HCEC 1CT (cell line): Measurements from ENCODE around the gene LY6G5B.
A peak's percentile ranks its signal among the peaks of the same experiment; 100 is the strongest.

Source experiments
- DNase-seq: peaks from one replicate; pipeline ENCODE4 v3.0.0-alpha.2; 2017

The LY6G5B gene, protein sequence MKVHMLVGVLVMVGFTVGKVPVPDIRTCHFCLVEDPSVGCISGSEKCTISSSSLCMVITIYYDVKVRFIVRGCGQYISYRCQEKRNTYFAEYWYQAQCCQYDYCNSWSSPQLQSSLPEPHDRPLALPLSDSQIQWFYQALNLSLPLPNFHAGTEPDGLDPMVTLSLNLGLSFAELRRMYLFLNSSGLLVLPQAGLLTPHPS

DNA sequence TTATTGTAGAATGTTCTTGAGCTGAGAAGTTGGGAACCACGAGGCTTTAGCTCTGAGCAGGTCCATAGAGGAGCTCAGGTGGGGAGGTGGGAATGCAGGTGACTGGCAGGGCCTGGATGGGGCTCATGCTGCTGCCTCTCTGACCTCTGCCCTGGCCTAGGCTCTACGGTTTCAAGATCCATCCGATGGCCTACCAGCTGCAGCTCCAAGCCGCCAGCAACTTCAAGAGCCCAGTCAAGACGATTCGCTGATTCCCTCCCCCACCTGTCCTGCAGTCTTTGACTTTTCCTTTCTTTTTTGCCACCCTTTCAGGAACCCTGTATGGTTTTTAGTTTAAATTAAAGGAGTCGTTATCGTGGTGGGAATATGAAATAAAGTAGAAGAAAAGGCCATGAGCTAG lies at the start of gene LY6G5B:
LY6G5B (plus strand) TSS at position 301 of the 400 bp plus-strand sequence. CDS start 975 bp downstream, outside the sequence.
- no peak for DNase-seq

DNA sequence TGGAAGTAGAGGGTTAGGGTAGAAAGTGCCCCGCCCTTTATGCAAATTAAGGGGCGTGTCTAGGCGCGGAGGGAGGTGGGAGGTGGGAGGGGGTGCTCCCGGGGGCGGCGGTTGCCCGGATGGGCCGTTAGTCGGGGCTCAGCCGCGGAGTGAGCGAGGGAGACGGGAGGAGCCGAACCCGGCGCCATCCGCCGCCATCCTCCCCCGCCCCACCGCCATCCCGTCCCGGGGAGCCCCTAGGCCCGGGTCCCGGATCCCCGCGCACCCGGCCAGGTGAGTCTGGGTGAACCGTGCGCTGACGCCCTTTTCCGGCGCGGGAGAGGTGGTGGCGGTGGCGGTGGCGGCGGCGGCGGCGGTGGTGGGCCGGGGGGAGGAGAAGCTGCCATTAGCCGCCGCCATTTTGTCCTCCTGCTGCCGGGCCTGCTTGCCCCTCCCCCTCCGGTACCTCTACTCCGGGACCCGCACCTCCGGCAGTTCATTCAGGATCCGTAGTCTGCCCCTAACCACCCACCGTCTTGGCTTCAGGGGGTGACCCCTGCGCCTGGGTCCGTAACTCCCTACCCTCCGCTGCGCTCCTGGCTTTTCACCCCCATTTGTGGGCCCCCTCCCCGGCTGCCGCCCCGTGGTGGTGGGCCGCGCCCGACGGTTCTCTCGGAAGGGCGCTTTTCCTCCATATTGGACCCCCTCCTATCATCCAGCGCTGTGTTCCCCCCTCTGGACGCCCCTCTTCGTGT lies 49.0 kb upstream of the LY6G5B start, which contains the start of gene PRRC2A:
PRRC2A (plus strand) TSS at position 130 of the 734 bp plus-strand sequence. CDS start 2,075 bp downstream, outside the sequence.
- DNase-seq: peak; percentile 76

DNA sequence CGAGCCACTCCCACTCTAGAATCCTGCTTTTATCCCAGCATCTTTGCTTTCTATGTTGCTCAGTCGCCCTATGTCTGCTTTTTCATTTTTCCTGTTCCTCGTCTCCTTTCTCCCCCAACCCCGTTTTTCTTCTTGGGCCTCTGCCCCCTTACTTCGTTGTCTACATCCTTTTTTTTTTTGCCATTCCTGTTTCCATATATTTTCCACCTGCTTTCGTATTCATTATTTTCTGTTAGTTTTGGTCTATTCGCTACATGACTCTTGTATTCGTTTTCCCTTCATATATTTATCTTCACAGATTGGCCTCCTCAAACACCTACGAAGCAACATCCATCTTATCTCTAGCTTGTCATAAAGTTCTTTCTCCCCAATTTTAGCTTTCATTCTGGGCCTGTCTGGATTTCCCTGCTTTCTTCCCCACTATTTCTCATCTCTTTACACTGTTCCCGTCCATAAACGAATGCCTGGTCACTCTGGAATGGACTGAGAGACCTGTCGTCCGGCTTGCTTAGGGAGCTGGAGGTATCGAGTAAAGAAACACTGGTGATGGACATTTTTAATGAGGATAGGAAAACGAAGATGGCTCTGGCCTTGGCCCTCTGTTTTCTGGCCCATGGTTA lies 48.3 kb upstream of the LY6G5B start:
- no peak for DNase-seq

DNA sequence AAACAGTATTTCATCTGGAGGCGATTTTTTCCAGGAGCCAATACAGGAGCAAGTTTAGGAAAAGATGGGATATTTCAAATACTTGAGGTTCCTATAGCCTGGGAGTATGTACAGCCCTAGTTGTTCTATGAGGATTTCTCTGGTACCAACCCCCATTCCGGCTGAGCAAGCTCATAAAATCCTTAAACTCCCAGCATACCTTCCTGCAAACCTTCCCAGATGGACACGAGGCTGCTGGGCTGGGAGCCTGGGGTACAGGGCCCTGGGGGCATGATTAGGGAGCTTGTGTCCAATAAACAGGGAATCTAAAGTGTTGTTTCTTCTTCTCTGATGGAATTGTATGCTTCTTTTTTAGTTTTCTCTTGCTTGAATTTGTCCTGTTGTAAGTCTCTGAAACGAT lies 47.8 kb upstream of the LY6G5B start:
- peak; percentile 18 for DNase-seq

DNA sequence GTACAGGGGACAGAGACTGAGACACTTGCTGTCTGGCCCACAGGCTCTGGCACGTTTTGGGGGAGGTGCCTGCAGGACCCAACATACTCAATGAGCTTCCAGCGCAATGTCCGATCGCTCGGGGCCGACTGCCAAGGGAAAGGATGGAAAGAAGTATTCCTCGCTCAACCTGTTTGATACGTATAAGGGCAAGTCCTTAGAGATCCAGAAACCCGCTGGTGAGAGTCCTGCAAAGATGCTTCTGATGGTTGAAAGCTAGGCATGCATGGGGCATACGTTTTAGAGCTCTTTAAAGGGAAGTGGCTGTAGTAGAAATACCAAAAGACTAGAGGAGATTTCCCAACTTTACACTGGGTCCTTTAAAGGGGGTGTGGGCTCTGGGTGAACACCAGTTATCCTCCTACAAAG lies 47.1 kb upstream of the LY6G5B start:
- no peak for DNase-seq

DNA sequence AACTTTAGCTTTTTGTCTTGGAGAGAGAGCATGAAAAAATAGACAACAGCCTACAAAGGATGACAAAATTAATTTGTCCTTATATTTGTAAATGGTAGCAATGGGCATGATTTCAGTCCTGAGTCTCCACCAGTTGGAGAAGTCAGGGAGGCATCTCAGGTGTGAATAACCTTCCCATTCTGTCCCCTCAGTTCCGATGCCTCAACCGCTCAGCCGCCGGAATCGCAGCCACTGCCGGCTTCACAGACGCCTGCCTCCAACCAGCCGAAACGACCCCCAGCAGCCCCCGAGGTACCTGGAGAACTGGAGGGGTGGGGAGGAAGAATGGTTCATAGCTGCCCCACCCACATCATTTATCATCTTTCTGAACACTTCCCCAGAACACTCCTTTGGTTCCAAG lies 45.7 kb upstream of the LY6G5B start:
- DNase-seq: no peak

DNA sequence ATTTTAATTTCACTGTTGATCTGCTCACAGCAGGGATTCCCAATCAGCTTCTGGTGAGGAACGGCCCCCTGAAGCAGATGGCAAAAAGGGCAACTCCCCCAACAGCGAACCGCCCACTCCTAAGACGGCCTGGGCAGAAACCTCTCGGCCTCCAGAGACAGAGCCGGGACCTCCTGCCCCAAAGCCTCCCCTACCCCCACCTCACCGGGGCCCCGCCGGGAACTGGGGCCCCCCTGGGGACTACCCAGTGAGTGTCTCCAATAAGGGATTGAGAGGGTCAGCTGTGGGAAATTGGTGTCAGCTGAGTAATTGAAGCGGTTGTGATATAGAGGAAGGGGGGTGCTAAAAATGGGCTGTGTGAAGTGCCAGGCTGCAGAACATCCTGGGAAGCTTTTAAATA lies 42.8 kb upstream of the LY6G5B start:
- DNase-seq: no peak

DNA sequence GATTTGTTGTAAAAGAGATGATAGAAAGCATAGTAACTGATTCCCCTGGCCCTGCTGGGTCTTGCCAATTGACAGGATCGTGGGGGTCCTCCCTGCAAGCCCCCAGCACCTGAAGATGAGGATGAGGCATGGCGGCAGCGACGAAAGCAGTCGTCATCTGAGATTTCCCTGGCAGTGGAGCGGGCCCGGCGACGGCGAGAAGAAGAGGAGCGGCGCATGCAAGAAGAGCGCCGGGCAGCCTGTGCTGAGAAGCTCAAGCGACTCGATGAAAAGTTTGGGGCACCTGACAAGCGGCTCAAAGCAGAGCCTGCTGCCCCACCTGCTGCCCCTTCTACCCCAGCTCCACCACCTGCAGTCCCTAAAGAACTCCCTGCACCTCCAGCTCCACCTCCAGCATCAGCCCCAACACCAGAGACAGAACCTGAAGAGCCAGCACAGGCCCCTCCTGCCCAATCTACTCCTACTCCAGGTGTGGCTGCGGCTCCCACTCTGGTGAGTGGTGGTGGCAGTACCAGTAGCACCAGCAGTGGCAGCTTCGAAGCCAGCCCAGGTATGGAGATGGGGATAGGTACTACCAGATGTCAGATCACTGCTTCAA lies 42.0 kb upstream of the LY6G5B start:
- DNase-seq: no peak

DNA sequence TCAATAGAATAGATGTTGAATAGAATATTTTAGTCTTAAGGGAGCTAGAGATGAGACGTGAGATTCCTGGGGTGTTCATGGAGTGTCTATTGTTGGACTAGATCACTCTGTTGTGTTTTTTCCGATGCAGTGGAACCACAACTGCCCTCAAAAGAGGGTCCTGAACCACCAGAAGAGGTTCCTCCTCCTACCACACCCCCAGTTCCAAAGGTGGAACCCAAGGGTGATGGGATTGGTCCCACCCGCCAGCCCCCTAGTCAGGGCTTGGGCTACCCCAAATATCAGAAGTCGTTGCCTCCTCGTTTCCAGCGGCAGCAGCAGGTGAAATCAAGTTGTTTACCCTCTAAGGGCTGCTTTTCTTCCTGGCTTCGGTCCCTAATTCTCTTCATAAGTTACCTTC lies 40.8 kb upstream of the LY6G5B start:
- no peak for DNase-seq

DNA sequence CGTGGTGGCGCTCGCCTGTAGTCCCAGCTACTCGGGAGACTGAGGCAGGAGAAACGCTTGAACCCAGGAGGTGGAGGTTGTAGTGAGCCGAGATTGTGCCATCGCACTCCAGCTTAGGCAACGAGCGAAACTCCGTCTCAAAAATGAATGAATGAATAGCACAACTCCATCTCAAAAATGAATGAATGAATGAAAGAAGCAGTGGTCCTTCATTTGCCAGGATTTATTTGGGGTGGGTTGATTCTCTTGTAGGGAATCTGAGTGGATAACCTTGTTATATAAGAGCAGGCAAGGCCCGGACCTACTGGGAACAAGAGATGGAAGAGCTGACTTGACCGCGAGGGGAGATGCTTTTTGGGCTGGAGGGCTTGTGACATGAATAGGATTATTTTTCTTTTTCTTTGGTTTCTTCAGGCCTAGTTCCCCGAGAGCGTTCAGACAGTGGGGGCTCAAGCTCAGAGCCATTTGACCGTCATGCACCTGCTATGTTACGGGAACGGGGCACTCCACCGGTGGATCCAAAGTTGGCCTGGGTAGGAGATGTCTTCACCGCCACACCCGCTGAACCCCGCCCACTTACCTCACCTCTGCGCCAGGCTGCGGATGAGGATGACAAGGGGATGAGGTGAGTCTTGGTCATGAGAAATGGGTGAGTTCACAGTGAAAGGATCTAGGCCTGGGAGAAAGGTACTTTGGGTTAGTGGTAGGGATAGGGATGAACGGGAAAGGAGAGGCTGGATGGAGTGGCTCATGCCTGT lies 39.4 kb upstream of the LY6G5B start:
- DNase-seq: no peak

DNA sequence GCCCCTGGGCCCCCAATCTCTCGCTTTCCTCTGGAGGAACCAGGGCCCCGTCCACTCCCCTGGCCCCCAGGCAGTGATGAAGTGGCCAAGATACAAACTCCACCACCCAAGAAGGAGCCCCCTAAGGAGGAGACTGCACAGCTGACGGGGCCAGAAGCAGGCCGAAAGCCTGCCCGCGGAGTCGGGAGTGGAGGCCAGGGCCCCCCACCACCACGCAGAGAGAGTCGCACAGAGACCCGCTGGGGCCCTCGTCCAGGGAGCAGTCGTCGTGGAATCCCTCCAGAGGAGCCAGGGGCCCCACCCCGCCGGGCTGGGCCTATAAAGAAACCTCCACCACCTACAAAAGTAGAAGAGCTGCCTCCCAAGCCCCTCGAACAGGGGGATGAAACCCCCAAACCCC lies 38.6 kb upstream of the LY6G5B start:
- no peak for DNase-seq

DNA sequence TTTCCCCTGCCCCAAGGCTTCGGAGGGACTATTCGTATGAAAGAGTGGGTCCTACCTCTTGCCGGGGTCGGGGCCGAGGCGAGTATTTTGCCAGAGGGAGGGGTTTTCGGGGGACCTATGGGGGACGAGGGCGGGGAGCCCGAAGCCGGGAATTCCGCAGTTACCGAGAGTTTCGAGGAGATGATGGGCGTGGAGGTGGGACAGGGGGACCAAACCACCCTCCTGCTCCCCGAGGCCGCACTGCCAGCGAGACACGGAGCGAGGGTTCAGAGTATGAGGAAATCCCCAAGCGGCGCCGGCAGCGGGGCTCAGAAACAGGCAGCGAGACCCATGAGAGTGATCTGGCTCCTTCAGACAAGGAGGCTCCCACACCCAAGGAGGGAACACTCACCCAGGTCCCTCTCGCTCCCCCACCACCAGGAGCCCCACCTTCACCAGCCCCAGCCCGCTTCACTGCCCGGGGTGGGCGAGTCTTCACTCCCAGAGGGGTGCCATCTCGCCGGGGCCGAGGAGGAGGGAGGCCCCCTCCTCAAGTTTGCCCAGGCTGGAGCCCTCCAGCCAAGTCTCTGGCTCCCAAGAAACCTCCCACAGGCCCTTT lies 38.0 kb upstream of the LY6G5B start:
- no peak for DNase-seq

DNA sequence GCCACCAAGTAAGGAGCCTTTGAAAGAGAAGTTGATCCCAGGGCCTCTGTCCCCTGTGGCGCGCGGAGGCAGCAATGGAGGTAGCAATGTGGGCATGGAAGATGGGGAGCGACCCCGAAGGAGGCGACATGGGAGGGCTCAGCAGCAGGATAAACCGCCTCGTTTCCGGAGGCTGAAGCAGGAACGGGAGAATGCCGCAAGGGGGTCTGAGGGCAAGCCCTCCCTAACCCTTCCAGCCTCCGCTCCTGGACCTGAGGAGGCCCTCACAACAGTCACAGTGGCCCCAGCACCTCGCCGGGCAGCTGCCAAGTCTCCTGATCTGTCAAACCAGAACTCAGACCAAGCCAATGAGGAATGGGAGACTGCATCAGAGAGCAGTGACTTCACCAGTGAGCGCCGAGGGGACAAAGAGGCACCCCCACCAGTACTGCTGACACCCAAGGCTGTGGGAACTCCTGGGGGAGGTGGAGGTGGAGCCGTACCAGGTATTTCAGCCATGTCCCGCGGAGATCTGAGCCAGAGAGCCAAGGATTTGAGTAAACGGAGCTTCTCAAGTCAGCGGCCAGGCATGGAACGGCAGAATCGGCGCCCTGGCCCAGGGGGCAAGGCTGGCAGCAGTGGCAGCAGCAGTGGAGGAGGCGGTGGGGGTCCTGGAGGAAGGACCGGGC lies 37.4 kb upstream of the LY6G5B start:
- DNase-seq: no peak

DNA sequence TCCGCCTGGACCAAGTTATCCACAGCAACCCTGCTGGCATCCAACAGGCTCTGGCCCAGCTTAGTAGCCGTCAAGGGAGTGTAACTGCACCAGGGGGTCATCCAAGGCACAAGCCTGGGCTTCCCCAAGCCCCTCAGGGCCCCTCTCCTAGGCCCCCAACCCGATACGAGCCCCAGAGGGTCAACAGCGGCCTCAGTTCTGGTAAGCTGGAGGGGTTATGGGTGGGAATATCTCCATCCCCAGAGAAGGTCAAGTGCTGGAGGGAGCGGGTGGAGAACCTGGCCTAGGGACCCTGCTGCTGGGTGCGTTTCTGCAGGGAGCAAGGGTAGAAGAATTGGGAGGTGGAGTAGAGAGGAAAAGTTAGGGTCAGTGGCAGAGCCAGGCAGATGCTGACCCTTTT lies 36.3 kb upstream of the LY6G5B start:
- DNase-seq: no peak

DNA sequence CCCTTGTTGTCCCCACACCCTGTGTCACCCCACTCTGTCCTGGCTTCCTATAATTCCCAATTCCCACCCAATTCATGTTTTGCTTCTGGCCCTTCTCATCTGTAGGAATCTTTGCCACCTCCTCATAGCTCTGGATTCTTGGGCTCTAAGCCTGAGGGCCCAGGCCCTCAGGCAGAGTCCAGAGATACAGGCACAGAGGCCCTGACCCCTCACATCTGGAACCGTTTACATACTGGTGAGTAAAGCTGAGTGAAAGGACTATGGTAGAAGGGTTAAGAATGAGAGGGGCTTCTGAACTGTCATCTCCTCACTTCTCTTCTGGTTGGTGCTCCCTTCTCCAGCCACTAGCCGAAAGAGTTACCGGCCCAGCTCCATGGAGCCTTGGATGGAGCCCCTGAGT lies 35.6 kb upstream of the LY6G5B start:
- peak; percentile 14 for DNase-seq

DNA sequence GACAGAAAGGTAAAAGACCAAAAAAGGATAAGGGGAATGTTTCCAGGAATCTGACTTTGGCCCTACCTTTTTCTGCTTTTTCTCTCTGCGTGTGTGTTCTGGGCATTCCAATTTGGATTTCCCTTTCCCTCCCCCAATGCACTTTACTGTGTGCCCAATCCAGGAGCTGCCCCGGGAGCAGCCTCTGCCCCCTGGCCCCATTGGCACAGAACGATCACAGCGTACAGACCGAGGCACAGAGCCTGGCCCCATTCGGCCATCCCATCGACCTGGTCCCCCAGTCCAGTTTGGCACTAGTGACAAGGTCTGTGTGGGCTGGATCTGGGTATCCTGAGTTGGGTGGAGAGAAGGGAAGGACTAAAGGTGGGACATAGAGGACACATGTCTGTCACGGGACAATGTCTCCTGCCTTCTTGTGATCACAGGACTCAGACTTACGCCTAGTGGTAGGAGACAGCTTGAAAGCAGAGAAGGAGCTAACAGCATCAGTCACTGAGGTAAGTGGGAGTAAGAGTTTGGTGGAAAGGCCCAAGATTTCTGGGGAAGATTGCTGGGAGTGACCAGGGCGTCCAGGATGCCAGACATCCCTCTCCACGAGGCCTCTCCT lies 34.7 kb upstream of the LY6G5B start:
- DNase-seq: no peak

DNA sequence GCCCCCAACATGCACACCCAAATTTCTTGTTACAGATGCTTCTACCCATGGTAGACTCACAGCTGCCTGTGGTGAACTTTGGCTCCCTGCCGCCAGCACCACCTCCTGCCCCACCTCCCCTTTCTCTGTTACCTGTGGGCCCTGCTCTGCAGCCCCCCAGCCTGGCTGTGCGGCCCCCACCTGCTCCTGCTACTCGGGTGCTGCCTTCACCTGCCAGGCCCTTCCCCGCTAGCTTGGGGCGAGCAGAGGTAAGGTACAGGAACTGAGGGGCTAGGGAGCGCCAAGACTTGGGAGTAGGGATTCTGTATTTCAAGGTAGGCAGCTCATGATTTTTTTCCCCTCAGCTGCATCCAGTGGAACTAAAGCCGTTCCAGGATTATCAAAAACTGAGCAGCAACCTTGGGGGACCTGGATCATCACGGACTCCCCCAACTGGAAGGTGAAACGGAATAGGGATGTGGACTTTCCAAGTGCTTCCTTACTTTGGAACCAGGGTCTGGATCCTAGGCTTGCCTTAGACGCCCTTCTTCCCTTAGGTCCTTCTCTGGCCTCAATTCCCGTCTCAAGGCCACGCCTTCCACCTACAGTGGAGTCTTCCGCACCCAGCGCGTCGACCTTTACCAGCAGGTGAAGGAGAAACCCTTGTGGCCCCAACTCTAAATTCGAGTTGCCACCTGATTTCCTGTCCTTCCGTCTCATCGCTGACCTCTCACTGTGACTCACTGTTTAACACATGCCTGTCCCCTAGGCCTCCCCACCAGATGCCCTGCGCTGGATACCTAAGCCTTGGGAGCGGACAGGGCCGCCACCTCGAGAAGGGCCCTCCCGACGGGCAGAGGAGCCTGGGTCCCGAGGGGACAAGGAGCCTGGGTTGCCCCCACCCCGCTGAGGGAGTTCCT lies 32.8 kb upstream of the LY6G5B start:
- no peak for DNase-seq

DNA sequence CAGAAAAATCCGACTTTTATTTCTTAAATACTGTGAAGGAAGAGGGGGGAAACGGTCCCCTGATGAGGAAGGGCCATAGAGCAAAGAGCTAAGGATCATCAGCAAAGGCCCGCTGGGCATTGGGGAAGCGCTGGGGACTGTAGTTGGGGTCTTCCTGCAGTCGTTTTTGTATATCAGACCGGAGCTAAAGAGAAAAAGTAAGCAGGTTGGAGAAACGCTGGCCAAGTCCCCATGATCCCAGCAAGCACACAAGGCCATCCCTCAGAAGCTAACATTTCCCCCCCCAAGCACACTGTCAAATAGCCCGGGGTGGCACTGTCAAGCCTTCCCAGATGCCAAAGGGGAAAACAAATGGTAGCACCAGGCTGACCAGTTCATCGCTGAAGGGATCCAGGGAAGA lies 30.7 kb upstream of the LY6G5B start:
- DNase-seq: peak; percentile 0

DNA sequence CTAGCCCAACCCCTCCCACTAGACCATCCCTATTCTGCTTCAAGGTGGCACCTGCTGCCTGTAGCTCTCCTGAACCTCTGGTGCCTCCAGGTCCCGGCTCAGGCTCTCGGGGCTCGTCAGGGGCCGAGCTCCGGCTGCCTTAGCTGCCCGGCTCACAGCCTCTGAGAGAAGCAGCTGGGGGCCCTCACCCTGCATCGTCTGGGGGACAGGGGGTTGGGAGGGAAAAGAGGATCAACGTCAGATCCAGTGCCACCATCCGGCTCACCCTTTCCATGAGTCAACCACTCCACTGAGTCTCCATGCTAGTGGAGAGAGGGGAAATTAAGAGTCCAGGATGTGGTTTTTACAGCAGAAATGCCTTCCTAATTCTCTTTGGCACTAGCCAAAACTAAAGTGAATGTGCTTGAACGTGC lies 30.3 kb upstream of the LY6G5B start:
- DNase-seq: peak; percentile 63

DNA sequence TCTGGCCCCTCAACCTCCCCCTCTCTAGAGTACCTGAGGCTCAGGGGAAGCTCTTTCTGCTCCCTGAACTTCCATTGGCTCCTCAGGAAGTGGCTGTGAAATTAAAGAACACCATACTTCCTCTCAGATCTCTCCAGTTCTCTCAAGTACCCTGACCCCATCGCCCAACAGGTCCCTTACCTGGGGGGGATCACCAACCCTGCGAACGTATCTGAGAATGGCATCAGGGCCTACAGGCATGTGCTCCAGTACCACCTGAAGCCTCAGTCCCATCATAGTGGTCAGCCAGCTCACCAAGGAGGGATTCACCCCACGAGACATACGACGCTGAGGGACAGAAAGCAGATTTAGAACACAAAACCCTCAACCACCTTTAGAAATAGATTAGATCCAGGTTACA lies 29.2 kb upstream of the LY6G5B start:
- no peak for DNase-seq

DNA sequence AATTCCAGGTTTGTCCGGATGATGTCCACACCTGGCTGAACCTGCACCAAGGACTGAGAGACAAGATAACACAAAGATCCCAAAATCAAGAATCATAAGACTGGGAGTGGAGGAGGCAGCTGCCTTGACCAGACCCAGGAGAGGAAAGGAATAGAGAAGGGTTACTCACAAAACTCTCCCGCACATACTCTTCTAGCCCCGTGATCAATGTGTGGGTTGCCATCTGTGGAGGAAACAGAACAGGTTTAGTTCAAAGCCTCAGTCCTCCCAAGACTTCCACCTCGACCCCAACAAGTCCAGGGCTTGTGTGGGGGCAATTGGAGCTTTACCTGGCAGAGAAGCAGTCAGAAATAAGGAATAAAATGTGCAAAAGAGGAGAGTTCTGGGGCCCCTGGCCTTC lies 28.4 kb upstream of the LY6G5B start:
- DNase-seq: no peak
